HEK293 (cell line): ENCODE results near the gene FBXO10.

Experiments used
- SCRT2 ChIP-seq: fragments of 450-650 bp; formaldehyde crosslinking; IDR thresholded peaks from 2 replicates; pipeline ENCODE4 v1.5.1; 2016; ENCODE audit warnings: missing biosample characterization, missing genetic modification characterization
- ZFP41 ChIP-seq: fragments of 450-650 bp; formaldehyde crosslinking; IDR thresholded peaks from 2 replicates; pipeline ENCODE4 v1.5.1; 2016; ENCODE audit warnings: missing biosample characterization, missing genetic modification characterization, borderline replicate concordance
- ZNF146 ChIP-seq: fragments of 450-650 bp; formaldehyde crosslinking; IDR thresholded peaks from 2 replicates; pipeline ENCODE4 v1.5.1; 2016; ENCODE audit warnings: missing biosample characterization, missing genetic modification characterization
- ZNF311 ChIP-seq: fragments of 450-650 bp; formaldehyde crosslinking; IDR thresholded peaks from 2 replicates; pipeline ENCODE4 v1.5.1; 2017; ENCODE audit warnings: missing biosample characterization, missing genetic modification characterization, borderline replicate concordance
- ZNF510 ChIP-seq: fragments of 450-650 bp; formaldehyde crosslinking; IDR thresholded peaks from 2 replicates; pipeline ENCODE4 v1.5.1; 2018; ENCODE audit warnings: mild to moderate bottlenecking, missing genetic modification characterization, missing biosample characterization; ENCODE audit not compliant: insufficient replicate concordance
- ZNF768 ChIP-seq: fragments of 450-650 bp; formaldehyde crosslinking; IDR thresholded peaks from 2 replicates; pipeline ENCODE4 v1.5.1; 2018; ENCODE audit warnings: missing biosample characterization, mild to moderate bottlenecking, missing genetic modification characterization
- TF ChIP-seq, protein P1 (sequence below): fragments of 450-650 bp; formaldehyde crosslinking; IDR thresholded peaks from 2 replicates; pipeline ENCODE4 v1.5.1; 2016; ENCODE audit warnings: missing biosample characterization, missing genetic modification characterization
- TF ChIP-seq, protein P2 (sequence below): fragments of 450-650 bp; formaldehyde crosslinking; IDR thresholded peaks from 2 replicates; pipeline ENCODE4 v1.5.1; 2016; ENCODE audit warnings: missing biosample characterization, missing genetic modification characterization, low read depth
- TF ChIP-seq, protein P3 (sequence below): sonication (generic); formaldehyde crosslinking; IDR thresholded peaks from 2 replicates; pipeline ENCODE4 v1.8.1; 2022; ENCODE audit warnings: mild to moderate bottlenecking, moderate library complexity, missing genetic modification reagents
- TF ChIP-seq, protein P4 (sequence below): fragments of 450-650 bp; formaldehyde crosslinking; IDR thresholded peaks from 2 replicates; pipeline ENCODE4 v1.5.1; 2017; ENCODE audit warnings: missing biosample characterization, missing genetic modification characterization

DNA sequence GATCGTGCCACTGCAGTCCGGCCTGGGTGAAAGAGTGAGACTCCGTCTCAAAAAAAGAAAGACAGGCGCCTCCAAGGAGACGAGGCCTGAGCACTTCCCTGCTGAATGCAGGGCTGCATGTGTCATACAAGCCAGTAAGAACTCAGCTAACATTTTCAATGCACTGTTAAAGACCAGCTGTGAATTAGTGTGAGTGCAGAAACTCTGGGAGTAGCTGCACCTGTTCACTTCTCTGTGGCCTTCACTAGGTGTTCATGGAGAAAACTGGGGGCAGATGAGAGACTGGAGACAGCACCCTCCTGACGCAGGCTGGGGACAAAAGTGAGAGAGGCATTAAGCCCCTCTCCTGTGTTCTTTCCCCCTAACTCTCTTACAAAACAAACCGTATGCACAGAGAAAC, 41.8 kb downstream of the FBXO10 start:
- TF ChIP-seq, protein P1, sequence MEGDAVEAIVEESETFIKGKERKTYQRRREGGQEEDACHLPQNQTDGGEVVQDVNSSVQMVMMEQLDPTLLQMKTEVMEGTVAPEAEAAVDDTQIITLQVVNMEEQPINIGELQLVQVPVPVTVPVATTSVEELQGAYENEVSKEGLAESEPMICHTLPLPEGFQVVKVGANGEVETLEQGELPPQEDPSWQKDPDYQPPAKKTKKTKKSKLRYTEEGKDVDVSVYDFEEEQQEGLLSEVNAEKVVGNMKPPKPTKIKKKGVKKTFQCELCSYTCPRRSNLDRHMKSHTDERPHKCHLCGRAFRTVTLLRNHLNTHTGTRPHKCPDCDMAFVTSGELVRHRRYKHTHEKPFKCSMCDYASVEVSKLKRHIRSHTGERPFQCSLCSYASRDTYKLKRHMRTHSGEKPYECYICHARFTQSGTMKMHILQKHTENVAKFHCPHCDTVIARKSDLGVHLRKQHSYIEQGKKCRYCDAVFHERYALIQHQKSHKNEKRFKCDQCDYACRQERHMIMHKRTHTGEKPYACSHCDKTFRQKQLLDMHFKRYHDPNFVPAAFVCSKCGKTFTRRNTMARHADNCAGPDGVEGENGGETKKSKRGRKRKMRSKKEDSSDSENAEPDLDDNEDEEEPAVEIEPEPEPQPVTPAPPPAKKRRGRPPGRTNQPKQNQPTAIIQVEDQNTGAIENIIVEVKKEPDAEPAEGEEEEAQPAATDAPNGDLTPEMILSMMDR (tag by site-specific recombination), result no peak
- TF ChIP-seq, protein P2, sequence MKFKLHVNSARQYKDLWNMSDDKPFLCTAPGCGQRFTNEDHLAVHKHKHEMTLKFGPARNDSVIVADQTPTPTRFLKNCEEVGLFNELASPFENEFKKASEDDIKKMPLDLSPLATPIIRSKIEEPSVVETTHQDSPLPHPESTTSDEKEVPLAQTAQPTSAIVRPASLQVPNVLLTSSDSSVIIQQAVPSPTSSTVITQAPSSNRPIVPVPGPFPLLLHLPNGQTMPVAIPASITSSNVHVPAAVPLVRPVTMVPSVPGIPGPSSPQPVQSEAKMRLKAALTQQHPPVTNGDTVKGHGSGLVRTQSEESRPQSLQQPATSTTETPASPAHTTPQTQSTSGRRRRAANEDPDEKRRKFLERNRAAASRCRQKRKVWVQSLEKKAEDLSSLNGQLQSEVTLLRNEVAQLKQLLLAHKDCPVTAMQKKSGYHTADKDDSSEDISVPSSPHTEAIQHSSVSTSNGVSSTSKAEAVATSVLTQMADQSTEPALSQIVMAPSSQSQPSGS (tag by site-specific recombination), result no peak
- TF ChIP-seq, protein P3, sequence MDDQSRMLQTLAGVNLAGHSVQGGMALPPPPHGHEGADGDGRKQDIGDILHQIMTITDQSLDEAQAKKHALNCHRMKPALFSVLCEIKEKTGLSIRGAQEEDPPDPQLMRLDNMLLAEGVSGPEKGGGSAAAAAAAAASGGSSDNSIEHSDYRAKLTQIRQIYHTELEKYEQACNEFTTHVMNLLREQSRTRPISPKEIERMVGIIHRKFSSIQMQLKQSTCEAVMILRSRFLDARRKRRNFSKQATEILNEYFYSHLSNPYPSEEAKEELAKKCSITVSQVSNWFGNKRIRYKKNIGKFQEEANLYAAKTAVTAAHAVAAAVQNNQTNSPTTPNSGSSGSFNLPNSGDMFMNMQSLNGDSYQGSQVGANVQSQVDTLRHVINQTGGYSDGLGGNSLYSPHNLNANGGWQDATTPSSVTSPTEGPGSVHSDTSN (CRISPR knock-in tag), result no peak
- no peak for TF ChIP-seq ZNF311 (tag by site-specific recombination)
- TF ChIP-seq, protein P4, sequence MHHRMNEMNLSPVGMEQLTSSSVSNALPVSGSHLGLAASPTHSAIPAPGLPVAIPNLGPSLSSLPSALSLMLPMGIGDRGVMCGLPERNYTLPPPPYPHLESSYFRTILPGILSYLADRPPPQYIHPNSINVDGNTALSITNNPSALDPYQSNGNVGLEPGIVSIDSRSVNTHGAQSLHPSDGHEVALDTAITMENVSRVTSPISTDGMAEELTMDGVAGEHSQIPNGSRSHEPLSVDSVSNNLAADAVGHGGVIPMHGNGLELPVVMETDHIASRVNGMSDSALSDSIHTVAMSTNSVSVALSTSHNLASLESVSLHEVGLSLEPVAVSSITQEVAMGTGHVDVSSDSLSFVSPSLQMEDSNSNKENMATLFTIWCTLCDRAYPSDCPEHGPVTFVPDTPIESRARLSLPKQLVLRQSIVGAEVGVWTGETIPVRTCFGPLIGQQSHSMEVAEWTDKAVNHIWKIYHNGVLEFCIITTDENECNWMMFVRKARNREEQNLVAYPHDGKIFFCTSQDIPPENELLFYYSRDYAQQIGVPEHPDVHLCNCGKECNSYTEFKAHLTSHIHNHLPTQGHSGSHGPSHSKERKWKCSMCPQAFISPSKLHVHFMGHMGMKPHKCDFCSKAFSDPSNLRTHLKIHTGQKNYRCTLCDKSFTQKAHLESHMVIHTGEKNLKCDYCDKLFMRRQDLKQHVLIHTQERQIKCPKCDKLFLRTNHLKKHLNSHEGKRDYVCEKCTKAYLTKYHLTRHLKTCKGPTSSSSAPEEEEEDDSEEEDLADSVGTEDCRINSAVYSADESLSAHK, result no peak
- TF ChIP-seq SCRT2 (tag by site-specific recombination), result no peak
- no peak for TF ChIP-seq ZNF768 (tag by site-specific recombination)
- TF ChIP-seq ZNF146, result no peak
- no peak for TF ChIP-seq ZFP41 (tag by site-specific recombination)
- TF ChIP-seq ZNF510 (tag by site-specific recombination), result no peak
